GM21529 (cell line): Measurements from ENCODE around the gene EEF1AKMT3.

ENCODE experiments used
- ATAC-seq: cut with Tn5 transposase; IDR thresholded peaks from one replicate; pipeline ENCODE4 v1.9.1; 2021; ENCODE audit not compliant: unreplicated experiment

The EEF1AKMT3 gene

DNA sequence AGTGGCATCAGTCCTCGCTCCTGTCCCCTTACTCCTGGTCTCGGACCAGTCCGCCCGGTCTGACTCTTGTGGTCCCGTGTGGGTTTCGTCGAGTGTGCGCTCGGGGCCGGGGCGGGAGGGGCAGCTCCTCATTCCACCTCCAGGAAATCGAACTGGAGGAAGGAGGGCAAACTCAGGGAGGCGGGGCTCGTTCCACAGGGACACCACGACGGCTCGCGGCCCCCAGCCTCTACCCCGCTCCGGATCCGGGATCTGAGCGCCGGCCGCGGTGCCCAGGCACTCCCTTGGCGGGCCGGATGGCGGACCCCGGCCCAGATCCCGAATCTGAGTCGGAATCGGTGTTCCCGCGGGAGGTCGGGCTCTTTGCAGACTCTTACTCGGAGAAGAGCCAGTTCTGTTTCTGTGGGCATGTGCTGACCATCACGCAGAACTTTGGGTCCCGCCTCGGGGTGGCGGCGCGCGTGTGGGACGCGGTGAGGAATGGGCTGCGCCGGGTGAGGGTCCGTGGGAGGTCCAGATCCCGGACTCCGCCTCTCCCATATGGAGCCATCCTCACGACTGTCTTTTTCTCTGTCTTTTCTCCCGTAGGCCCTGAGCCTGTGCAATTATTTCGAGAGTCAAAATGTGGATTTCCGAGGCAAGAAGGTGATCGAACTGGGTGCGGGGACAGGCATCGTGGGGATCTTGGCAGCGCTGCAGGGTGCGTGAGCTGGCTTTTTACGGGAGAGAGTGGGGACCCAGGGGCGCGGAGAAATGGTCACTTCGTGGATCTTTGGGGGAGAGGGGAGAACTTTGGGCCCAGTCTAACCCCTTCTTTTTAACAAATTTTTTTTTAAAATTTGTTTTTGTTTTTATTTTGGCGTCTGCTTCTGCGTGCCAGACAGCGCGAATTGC is at the start of gene EEF1AKMT3:
TSS of gene EEF1AKMT3 (plus strand) at position 186 of the 894 bp plus-strand sequence. CDS start at position 297, 111 bp downstream.
- peak; percentile 35 for ATAC-seq

DNA sequence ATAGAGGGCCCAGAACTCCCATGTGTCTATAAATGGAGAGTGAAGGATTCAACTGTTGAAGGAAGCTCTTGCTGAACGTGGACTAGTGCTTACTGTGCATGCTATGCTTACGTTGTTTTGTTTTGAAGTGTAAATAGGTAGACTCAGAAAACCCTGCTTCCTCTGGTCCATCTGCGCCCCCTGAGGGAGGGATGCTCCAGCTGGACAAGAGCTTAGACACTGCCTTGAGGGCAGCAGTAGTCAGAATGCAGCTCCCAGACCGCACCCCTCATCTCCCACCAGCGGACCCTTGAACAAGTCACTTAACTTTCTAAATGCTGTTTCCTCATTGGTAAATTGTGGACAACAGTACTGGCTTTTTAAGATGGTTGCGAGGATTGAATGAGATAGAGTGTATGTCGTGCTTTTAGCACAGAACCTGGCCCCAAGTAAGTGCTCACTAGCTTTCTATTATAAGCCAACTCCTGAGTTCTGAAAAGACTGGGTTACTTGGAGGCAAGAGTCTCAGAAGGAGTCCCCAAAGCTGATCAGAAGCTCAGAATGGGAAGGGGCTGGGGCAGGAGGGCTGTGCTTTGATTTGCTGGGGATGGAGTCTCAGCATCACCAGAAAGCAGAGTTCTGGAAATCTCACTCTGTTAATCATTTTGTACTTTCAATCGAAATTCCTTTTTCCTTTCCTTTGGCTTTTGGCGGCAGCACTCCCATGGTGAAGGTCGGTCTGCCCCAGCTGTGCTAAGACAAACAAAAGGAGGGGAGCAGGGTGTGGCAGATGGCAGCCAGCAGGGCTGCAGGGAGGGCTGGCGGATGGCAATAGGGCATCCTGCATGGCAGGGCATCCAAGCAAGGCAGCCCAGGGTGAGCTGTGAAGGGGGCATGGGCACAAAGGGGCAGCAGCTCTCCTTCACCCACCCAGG is 49.4 kb upstream of the EEF1AKMT3 start:
- ATAC-seq = no peak

DNA sequence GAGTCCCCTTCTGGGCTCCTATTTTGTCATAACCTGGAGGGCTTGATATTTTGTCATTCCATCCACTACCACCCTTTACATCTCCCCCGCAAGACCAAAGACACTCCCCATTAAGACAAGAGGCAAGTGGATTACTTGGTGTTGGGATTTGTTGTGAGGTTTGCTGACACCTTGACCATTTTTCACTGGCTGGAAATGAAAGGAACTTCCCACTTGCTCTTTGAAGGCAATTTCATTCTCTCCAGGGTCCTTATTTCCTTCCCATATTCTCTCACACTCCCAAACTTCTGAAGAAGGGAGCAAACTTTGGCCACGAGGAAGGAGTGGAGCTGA is 48.8 kb upstream of the EEF1AKMT3 start:
- ATAC-seq = no peak

DNA sequence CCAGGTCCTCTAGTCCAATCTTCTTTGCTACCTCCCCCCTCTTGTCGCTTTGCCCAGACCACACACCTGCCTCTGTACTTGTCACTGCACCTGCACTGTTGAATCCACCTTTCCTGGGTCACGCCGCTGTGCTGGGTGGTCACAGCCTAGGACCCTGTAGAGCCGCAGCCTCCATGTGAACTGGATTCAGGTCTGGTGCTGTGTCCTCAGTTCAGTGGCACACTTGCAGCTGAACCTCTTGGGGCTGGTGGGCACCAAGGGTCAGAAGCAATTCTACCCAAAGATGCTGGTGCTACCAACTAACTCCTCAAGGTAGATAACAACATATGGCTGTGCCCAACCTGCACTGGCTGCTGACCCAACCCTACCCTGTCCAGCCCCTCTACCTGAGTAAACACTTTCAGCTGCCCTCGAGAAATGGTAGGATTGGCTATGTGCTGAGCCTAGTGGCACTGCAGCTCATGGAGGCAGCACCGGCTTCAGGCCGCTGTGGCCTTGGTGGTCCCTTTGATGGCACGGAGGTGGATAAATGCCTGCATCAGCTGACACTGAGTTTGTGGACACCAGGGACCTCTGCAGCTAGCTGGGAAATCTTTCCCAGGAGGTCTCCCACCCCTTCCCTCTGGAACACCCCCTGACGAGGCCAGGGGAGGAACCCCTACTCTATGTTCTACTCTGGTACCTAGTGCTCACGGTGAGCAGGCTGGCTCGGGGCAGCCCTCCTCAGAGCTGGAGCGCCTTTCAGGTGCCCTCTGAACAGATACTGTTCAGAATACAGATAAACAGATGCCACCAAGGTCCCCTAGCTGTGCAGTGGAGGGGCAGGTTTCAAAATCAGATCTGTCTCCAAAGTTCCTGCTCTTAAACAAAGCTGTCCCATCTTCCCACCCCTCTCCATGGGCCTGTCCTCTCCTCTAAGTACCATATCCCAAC is 48.1 kb upstream of the EEF1AKMT3 start:
- no peak for ATAC-seq

DNA sequence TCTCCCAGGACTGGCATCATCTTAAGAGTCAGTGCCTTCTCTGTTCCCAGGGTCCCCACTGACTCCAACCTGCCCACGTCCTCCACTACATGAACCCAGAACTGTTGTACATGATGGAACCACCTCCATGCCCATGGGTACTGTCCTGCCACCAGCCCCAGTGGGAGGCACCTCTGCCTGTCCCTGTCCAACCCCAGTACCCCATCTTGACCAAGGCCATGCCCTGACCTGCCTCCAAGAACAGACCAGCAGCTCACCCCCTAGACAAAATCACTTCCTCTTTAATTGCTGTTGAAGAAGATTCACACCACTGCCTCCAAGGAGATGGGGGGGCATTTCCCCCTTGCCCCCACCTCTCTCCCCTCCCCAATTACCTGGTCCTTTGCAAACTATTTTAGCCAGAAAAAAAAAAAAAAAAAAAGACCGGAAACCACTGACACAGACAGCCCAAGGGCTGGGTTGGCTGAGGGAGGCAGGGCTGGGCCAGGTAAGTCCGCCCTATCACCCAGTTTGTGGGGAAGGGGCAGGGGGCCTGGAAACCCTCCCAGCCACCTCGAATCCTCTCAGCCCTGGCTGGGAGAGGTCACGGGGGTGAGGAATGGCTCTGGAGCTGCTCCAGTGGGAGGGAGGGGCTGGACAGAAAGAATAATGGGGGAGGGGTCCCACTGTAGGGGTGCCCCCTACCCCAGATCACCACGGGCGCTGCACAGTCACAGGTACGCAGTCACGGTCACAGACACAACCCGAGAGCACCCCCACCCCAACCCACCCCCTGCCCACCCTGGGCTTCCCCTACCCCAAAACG is 47.3 kb upstream of the EEF1AKMT3 start:
- ATAC-seq = no peak

DNA sequence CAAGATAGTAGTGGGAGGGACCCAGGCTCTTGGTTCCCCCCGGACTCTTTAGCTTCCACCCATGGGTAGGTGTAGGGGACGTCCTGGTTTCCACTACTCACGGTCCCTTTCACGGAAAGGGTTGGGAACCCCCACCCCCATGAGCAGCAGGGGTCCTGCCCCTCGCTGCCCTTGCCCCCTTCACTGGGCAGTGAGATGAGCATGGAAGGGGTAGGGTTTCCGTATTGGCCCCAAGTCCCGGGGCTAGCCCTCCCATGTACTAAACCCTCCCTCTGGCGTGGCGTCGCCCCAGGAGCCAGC is 46.6 kb upstream of the EEF1AKMT3 start:
- no peak for ATAC-seq

DNA sequence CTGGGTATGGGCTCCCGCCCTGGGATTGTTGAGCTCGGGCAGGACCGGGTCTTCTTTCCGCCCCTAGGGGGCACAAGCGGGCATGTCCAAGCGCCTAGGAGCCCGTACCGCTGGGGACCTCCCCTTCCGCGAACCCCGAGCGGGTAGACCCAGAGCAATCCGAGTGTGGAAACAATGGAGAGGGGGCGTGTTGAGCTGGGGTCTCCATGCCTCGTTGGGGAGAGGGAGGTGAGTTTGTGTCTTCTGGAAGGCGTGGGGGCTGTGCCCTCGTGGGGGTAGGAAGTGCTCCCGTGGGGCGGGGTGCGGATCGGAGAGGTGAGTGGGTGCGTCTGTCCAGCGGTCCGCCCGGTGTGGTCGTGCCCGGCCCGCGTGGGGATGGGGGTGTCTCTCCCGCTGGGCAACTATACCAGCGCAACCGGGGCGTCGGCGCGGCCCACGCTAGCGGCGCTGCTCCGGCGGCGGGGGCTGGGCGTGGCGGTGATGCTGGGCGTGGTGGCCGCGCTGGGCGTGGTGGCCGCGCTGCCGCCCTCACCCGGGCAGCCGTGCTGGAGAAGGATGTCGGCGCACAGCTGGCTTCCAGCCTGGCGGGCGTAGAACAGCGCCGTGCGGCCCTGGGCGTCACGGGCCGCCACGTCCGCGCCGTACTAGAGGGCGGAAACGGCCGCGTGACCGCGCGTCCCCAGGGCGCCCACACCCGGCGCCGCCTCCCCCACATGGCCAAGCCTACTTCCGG is 46.1 kb upstream of the EEF1AKMT3 start:
- ATAC-seq = no peak

DNA sequence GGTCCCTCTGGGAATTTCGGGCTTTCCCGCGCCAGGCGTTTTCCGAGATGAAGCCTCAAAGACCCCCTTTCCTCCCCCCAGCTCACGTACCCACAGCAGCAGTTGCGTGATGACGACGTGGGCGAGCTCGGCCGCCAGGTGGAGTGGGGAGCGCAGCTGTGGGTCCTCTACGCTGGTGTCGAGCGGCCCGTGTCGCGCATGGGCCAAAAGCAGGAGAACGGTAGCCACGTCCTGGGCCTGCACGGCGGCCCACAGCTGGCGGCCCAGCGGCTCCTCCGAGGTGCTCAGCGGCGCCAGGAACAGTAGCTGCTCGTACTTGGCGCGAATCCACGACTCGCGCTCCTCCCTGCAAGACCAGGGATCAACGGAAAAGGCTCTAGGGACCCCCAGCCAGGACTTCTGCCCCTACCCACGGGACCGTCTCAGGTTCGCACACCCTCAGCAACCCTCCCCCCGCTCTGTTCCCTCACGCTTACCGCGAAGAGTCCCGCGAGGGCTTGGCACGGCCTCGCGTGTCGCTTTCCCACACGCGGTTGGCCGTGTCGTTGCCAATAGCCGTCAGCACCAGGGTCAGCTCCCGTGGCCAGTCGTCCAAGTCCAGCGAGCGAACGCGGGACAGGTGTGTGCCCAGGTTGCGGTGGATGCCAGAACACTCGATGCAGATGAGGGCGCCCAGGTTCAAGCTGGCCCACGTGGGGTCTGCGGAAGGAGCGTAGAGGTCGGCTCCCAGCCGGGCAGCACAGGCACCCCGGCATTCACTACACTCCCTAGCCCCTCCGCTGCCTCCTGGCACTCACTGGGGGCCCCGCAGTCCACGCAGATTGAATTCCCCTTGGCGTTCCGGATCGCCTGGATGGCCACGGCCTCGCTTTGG is 45.3 kb upstream of the EEF1AKMT3 start:
- ATAC-seq = no peak

DNA sequence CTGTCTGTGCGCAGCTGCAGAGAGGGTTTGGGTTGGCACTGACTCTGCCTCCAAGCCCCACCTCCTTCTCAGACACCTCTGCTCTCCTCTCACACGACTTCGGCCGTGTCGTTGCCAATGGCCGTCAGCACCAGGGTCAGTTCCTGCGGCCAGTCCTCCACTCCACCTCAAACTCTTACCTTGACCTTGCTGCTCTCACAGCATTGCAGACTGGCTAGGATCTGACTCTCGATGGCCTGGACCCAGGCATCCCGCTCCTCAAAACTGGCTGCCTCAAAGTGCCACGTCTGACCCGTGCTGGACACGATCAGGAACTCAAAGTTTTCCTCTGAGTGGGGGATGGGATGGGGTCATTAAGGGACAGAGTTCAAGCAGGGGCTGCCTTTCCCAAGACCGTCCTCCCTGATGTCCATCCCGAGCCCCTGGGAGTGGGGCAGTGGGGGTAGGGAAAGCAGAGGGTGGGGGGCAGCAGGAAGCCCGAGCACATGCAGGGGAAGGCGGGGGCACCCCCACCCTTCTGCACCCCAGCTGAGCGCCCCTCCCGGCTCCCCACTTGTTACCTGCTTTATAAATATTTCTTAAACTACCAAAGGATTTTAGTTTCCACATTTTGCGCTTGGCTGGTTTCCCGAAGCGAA is 44.5 kb upstream of the EEF1AKMT3 start:
- ATAC-seq = no peak

DNA sequence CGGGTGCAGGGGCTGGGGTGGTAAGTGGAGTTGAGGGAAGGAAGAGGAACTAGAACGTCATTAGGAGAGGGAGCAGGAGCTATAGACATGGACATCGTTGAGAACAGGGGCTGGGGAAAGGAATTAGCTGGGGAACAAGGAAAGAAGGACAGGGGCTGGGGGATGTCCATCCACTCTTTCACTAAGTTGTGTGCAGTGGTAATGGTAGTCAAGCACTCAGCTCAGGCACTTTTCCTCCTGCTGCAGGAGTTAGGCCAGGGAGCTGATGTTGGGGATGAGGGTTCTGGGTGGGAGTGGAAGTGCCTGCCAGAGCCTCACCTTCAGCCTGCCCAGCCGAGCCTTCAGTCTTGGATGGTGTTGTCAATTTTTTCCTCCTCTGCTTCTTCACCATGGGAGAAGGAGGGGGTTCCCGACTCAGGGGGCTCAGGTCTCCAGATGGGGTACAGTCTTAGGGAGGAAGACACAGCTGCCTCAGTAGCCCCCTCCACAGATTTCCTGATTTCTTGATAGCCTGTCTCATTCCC is 43.0 kb upstream of the EEF1AKMT3 start:
- ATAC-seq = no peak

DNA sequence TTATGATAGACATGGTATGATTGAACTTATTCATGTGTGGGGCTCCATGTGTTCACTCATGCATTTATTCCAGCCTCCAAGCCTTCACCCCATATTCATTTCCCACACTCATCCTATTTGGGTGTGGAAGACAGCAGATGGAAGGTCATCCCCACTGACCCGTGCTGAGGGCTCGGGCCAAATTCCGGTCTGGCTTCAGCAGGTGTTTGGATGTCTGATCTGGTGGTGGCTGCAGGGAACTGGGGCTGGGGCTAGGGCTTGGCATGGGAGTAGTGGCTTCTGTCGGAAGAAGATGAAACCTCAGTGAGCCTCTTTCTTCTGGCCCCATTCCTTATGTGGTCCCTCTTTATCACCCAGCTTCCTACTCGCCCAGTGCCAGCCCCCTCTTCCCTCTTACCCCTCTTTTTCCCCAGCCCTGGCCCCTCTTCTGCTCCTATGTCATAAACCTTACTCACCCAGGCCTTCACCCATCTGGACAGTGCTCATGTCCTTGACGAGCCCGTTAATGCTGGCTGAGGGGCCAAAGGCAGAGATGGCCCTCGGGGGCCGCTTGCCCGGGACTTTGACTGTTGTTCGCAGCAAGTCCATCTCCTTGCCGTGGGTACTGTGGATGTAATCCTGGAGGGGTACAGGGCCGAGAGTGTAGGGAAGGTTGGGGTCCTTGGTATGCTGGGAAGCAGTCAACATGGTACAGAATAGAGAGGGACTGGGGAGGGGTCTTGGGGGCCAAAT is 41.9 kb upstream of the EEF1AKMT3 start:
- no peak for ATAC-seq

DNA sequence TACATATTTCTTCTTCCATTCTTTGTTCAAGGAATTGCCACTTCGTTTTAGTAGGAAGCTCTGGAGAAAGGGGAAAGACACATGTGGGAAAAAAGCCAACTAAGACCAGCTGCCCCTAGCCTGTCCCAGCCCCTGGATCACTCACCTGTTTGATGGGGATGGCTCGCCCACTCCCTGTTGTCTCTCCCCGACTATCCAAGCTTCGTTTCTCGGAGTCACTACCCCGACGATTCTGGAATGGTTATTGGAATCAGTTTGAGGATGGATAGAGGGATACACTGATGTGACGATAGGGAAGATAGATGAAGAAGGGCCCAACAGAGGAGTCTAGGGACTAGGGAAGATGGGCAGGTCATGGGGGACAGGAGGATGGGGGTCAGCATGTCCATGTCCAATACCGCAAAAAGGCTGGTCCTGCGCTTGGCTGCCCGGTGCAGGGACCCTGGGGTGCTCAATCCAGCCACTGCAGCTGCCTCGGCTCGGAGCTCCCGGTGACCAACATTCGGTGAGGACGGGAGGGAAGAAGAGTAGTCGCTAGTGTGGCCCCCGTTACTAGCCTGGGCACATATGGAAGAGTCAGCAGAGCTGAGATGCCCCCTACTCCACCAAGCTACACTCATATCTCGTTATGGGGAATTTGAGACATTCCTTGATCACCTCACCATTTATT is 40.9 kb upstream of the EEF1AKMT3 start:
- ATAC-seq = no peak

DNA sequence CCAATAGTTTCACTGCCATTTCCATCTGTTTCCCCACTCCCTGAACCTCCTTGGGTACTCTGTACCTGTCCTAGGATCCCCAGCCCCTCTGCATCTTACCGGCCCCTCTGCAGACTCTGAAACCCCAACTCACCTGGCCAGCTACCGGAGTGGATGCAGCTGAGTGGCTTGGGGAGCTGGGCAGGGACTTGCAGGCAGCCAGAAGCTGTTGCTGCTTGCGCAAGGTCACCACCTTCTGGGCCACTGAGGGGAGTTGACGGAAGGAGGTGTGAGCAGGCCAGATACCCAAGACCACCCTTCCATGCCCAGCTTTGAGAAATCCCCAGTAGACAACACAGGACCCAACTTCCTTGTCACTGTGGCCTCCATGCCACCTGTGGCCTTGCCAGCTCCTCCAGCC is 40.1 kb upstream of the EEF1AKMT3 start:
- no peak for ATAC-seq

DNA sequence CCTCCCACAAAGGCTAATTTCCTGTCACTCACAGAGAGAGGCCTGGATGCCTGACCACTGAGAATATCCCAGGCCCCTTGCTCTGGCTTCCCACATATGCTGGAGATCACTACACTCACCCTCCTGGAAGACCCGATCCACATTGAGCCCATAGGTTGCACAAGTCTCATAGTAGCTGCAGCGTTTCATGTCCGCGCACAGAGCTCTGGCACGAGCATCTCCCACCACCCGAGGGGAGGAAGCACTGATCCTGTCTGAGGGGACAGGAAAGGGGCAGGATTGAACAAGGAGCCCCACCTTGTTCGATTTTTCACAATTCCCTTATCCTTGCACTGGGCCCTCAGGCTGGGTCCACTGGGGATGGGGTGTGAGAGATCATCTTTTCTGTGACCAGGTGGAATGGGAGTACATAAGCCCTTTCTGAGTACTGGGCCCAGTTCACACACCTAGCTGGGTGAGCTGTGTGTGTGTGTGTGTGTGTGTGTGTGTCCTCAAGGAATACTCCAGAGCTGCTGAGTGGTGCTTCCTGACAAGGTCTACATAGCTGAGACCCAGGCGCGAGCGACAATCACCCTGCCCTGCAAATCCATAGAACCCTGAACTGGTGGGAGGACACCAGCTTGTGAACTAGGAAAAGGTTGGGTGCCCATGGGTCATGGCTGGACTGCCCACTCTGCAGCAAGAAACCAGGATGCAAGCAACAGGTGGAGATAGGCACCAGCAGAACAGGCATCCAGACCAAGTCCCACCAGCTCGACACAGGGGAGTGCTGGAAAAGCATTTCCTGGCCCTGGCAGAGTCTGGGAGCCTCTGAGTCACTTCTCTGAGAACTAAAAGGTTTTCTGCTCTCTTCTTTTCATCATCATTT is 39.5 kb upstream of the EEF1AKMT3 start:
- ATAC-seq = no peak

DNA sequence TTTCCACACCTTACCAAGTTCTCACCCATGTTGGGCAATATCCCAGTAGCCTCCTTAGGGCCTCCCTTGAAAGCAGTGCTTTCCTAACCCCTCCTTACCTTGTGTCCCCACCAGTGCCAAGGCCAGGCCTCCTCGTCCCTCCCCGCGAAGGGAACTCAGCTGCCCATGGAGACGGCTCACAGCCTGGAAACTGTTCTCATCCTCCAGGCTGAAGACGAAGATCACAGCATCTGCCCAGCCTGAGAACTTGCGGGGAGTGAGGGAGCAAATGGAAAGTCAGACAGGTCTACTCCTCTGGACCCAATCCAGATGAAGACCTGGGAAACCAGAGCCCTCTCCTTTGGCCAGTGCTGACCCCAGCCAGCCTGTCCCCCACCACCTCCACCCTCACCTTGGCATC is 38.5 kb upstream of the EEF1AKMT3 start:
- no peak for ATAC-seq

DNA sequence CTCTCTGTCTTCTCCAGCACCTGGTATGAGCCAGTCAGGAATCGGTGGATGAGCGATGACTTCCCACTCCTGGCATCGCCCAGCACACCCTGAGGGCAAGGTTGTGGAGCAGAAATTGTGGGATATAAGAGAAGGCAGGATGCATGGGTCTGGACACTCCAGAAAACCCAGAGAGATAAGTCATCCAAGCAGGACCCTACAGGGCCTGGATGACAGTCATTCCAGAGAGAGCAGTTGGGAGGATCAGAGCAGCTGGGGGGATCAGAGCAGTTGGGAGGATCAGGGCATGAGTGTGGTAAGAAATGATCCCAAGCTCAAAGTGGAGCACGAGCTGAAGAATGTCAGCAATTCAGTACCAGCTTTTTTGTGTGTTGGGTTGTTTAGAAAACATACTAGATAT is 37.8 kb upstream of the EEF1AKMT3 start:
- ATAC-seq = no peak
